H9 (cell line): Measurements from ENCODE around the gene PTPRN2. TPM values are rescaled to one million over a fixed set of nuclear protein-coding genes. Genes with fewer than 3 reads are reported as not detected.

ENCODE experiments used
- DNase-seq: peaks from one replicate; pipeline ENCODE4 v3.0.0-alpha.2; 2017
- H2AFZ ChIP-seq: one replicate; pipeline ENCODE4 v1.6.1; 2013; ENCODE audit warnings: mild to moderate bottlenecking, low read length, control low read depth, moderate library complexity
- H2AK5ac ChIP-seq: 2 replicates; pipeline ENCODE4 v1.6.1; 2013; ENCODE audit warnings: low read length, control low read depth, mixed read lengths; ENCODE audit not compliant: insufficient read length
- H2BK120ac ChIP-seq: one replicate; pipeline ENCODE4 v1.6.1; 2013; ENCODE audit warnings: low read depth, mild to moderate bottlenecking, low read length, control low read depth, inconsistent platforms; ENCODE audit not compliant: poor library complexity, severe bottlenecking
- H2BK12ac ChIP-seq: 2 replicates; pipeline ENCODE4 v1.6.1; 2013; ENCODE audit warnings: low read length, control low read depth, mixed read lengths, low read depth; ENCODE audit not compliant: insufficient read length
- H2BK15ac ChIP-seq: 2 replicates; pipeline ENCODE4 v1.6.1; 2013; ENCODE audit warnings: low read depth, low read length, control low read depth
- H2BK20ac ChIP-seq: one replicate; pipeline ENCODE4 v1.6.1; 2013; ENCODE audit warnings: low read depth, mild to moderate bottlenecking, low read length, control low read depth, inconsistent platforms; ENCODE audit not compliant: poor library complexity, severe bottlenecking
- H2BK5ac ChIP-seq: 2 replicates; pipeline ENCODE4 v1.6.1; 2013; ENCODE audit warnings: low read length, control low read depth, mixed read lengths; ENCODE audit not compliant: insufficient read length
- H3K14ac ChIP-seq: 2 replicates; pipeline ENCODE4 v1.6.1; 2013; ENCODE audit warnings: low read length, control low read depth; ENCODE audit not compliant: insufficient read depth
- H3K18ac ChIP-seq: 2 replicates; pipeline ENCODE4 v1.6.1; 2013; ENCODE audit warnings: low read depth, mild to moderate bottlenecking, mixed read lengths, low read length, control low read depth; ENCODE audit not compliant: insufficient read length
- H3K23ac ChIP-seq: 2 replicates; pipeline ENCODE4 v1.6.1; 2013; ENCODE audit warnings: low read length, control low read depth, mixed read lengths, low read depth; ENCODE audit not compliant: insufficient read length
- H3K23me2 ChIP-seq: 2 replicates; pipeline ENCODE4 v1.6.1; 2013; ENCODE audit warnings: low read depth, mild to moderate bottlenecking, mixed read lengths, low read length, control low read depth; ENCODE audit not compliant: insufficient read length, poor library complexity, severe bottlenecking
- H3K27ac ChIP-seq: 2 replicates; pipeline ENCODE4 v1.5.1; 2013; ENCODE audit warnings: low read length, control low read depth, mixed read lengths, low read depth; ENCODE audit not compliant: insufficient read length
- H3K27me3 ChIP-seq: 2 replicates; pipeline ENCODE4 v1.6.1; 2013; ENCODE audit warnings: low read length, control low read depth, inconsistent platforms; ENCODE audit not compliant: insufficient read depth
- H3K4ac ChIP-seq: 2 replicates; pipeline ENCODE4 v1.6.1; 2013; ENCODE audit warnings: low read depth, mild to moderate bottlenecking, control low read depth, inconsistent platforms, low read length, moderate library complexity
- H3K4me1 ChIP-seq: 2 replicates; pipeline ENCODE4 v1.6.1; 2013; ENCODE audit warnings: low read length, control low read depth, inconsistent platforms; ENCODE audit not compliant: insufficient read depth
- H3K4me2 ChIP-seq: 2 replicates; pipeline ENCODE4 v1.6.1; 2013; ENCODE audit warnings: low read length, control low read depth, mixed read lengths; ENCODE audit not compliant: insufficient read length, insufficient read depth
- H3K56ac ChIP-seq: 2 replicates; pipeline ENCODE4 v1.6.1; 2013; ENCODE audit warnings: low read depth, mild to moderate bottlenecking, mixed read lengths, low read length, control low read depth; ENCODE audit not compliant: insufficient read length
- H3K79me1 ChIP-seq: 2 replicates; pipeline ENCODE4 v1.6.1; 2013; ENCODE audit warnings: low read depth, mild to moderate bottlenecking, moderate library complexity, low read length, control low read depth, inconsistent platforms; ENCODE audit not compliant: insufficient read depth, poor library complexity, severe bottlenecking
- H3K79me2 ChIP-seq: 2 replicates; pipeline ENCODE4 v1.6.1; 2013; ENCODE audit warnings: low read length, control low read depth, inconsistent platforms; ENCODE audit not compliant: insufficient read depth
- H3K9ac ChIP-seq: 2 replicates; pipeline ENCODE4 v1.6.1; 2013; ENCODE audit warnings: low read length, control low read depth, mixed read lengths; ENCODE audit not compliant: insufficient read length; ENCODE audit errors: extremely low read depth
- H3K9me3 ChIP-seq: one replicate; pipeline ENCODE4 v1.6.1; 2013; ENCODE audit warnings: low read depth, low read length, inconsistent platforms; ENCODE audit not compliant: control insufficient read depth
- H3T11ph ChIP-seq: one replicate; pipeline ENCODE4 v1.6.1; 2013; ENCODE audit warnings: mild to moderate bottlenecking, low read length, control low read depth, inconsistent platforms
- H4K20me1 ChIP-seq: one replicate; pipeline ENCODE4 v1.6.1; 2013; ENCODE audit not compliant: control insufficient read depth, insufficient read length, insufficient read depth
- H4K5ac ChIP-seq: 2 replicates; pipeline ENCODE4 v1.6.1; 2013; ENCODE audit warnings: low read depth, mild to moderate bottlenecking, mixed read lengths, low read length, control low read depth; ENCODE audit not compliant: insufficient read length
- H4K8ac ChIP-seq: replicated peaks from 2 replicates; pipeline ENCODE4 v1.6.1; 2013; ENCODE audit warnings: low read length, control low read depth, mixed read lengths, low read depth; ENCODE audit not compliant: insufficient read length
- H4K91ac ChIP-seq: 2 replicates; pipeline ENCODE4 v1.6.1; 2013; ENCODE audit warnings: low read depth, mild to moderate bottlenecking, moderate library complexity, mixed read lengths, low read length, control low read depth; ENCODE audit not compliant: insufficient read length
- H3K27ac Mint-ChIP-seq, 3 experiments: 2 replicates in 2 of 3; 3 replicates in 1 of 3; pipeline ENCODE4 v1.8.0; 2020 to 2021; ENCODE audit warnings: mixed read lengths in 3 of 3, mild to moderate bottlenecking in 1 of 3, moderate library complexity in 1 of 3
- H3K27me3 Mint-ChIP-seq: 2 replicates; pipeline ENCODE4 v1.8.0; 2021; ENCODE audit warnings: low read depth, mild to moderate bottlenecking, moderate library complexity, mixed read lengths
- H3K36me3 Mint-ChIP-seq, 3 experiments: 2 replicates in 2 of 3; 3 replicates in 1 of 3; pipeline ENCODE4 v1.8.0; 2020 to 2021; ENCODE audit warnings: low read depth in 3 of 3, mixed read lengths in 3 of 3; ENCODE audit not compliant: insufficient read depth in 1 of 3
- H3K4me1 Mint-ChIP-seq, 2 experiments: 2 replicates each; pipeline ENCODE4 v1.8.0; 2020; ENCODE audit warnings: mixed read lengths in 2 of 2
- H3K4me3 Mint-ChIP-seq, 2 experiments: 2 replicates in 1 of 2; 3 replicates in 1 of 2; pipeline ENCODE4 v1.8.0; 2020 to 2021; ENCODE audit warnings: mild to moderate bottlenecking in 2 of 2, mixed read lengths in 2 of 2, moderate library complexity in 1 of 2
- H3K9me3 Mint-ChIP-seq, 2 experiments: 2 replicates in 1 of 2; 3 replicates in 1 of 2; pipeline ENCODE4 v1.8.0; 2020; ENCODE audit warnings: mild to moderate bottlenecking in 2 of 2, mixed read lengths in 2 of 2, moderate library complexity in 1 of 2
- WGBS: extraction: QIAGEN DNeasy Blood & Tissue Kit; methylation state at CpG from one replicate; pipeline ENCODE4 v1.1.7; 2013; ENCODE audit warnings: missing lambda C conversion rate, low lambda C conversion rate, mixed read lengths; ENCODE audit not compliant: insufficient read length; ENCODE audit errors: extremely low coverage; 5-methylcytosine and 5-hydroxymethylcytosine counted together
- total RNA-seq: library from RNA; stranded (reverse); gene quantifications from 2 replicates; pipeline ENCODE4 v1.2.1, GENCODE V29; 2021
- TF ChIP-seq, protein P1 (sequence below): fragments of 200-600 bp; sonication (generic); conservative IDR thresholded peaks from 3 replicates; pipeline ENCODE4 v1.8.0; 2021; ENCODE audit warnings: antibody characterized with exemption, mild to moderate bottlenecking

The PTPRN2 gene
- total RNA-seq, 1 experiment from 2014 or later: 5.2 TPM

DNA sequence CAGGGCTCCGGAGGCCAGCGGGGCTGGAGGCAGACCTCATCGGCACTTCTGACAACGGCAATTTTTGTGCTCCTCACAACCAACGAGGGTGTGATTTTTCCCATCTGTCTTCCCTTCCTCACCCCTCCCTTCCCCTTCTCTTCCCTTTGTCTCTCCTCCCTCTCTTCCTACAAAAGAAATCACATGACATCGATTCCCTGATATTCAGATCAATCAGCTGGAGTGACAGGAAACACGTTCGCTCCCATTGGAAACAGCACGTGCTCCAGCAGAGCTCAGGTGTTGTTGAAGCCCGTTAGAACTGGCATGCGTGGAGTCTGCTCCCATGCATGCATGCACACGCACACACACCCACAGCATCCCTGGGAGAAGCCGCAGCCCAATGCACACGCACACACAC, 222.4 kb downstream of the PTPRN2 start:
- no peaks in the 10 kb centered on the region for H3K23me2 ChIP-seq
- DNase-seq: no peak
- no peaks in the 10 kb centered on the region for H3K4me1 ChIP-seq
- H3K14ac ChIP-seq: no peak overlapping the region
- H3K36me3 Mint-ChIP-seq: peaks cover 0 to 1% (median 0%) of the 10 kb centered on the region in 3 experiments; a peak in 1 of 7 replicates
- no peak overlapping the region for H3K4me2 ChIP-seq
- no peak overlapping the region for H4K91ac ChIP-seq
- no peaks in the 10 kb centered on the region for H3K79me1 ChIP-seq
- H2BK12ac ChIP-seq: no peak overlapping the region
- H3K9me3 Mint-ChIP-seq: no peaks in the 10 kb centered on the region; a peak in 2 of 5 replicates
- no peak overlapping the region for H3T11ph ChIP-seq
- no peaks in the 10 kb centered on the region for H4K20me1 ChIP-seq
- no peak overlapping the region for H3K18ac ChIP-seq
- no peak overlapping the region for H2BK15ac ChIP-seq
- no peak overlapping the region for H3K27ac Mint-ChIP-seq
- H3K23ac ChIP-seq: no peak overlapping the region
- H4K5ac ChIP-seq: no peak overlapping the region
- H2AFZ ChIP-seq: no peak overlapping the region
- no peak overlapping the region for H3K9ac ChIP-seq
- H3K79me2 ChIP-seq: no peaks in the 10 kb centered on the region
- H2BK5ac ChIP-seq: no peak overlapping the region
- H3K27ac ChIP-seq: no peak overlapping the region
- TF ChIP-seq, protein P1, sequence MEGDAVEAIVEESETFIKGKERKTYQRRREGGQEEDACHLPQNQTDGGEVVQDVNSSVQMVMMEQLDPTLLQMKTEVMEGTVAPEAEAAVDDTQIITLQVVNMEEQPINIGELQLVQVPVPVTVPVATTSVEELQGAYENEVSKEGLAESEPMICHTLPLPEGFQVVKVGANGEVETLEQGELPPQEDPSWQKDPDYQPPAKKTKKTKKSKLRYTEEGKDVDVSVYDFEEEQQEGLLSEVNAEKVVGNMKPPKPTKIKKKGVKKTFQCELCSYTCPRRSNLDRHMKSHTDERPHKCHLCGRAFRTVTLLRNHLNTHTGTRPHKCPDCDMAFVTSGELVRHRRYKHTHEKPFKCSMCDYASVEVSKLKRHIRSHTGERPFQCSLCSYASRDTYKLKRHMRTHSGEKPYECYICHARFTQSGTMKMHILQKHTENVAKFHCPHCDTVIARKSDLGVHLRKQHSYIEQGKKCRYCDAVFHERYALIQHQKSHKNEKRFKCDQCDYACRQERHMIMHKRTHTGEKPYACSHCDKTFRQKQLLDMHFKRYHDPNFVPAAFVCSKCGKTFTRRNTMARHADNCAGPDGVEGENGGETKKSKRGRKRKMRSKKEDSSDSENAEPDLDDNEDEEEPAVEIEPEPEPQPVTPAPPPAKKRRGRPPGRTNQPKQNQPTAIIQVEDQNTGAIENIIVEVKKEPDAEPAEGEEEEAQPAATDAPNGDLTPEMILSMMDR: no peak
- H4K8ac ChIP-seq: no peak overlapping the region
- no peaks in the 10 kb centered on the region for H3K27me3 ChIP-seq
- H2AK5ac ChIP-seq: no peak overlapping the region
- H3K4me1 Mint-ChIP-seq: no peaks in the 10 kb centered on the region; a peak in 1 of 4 replicates
- H3K9me3 ChIP-seq: no peaks in the 10 kb centered on the region
- peaks cover 36% of the 10 kb centered on the region for H3K27me3 Mint-ChIP-seq
- H3K56ac ChIP-seq: no peak overlapping the region
- no peak overlapping the region for H2BK120ac ChIP-seq
- WGBS: no CpG with 5 or more reads among the region's 14 CpGs
- no peak overlapping the region for H2BK20ac ChIP-seq
- no peak overlapping the region for H3K4me3 Mint-ChIP-seq
- H3K4ac ChIP-seq: no peak overlapping the region
